Activated CD4-positive, alpha-beta memory T cell treated with anti-CD3 and anti-CD28 coated beads for 36 hours (primary cell): ENCODE data around the gene NCOA3. TPM values are rescaled to one million over a fixed set of nuclear protein-coding genes. Genes with fewer than 3 reads are reported as not detected.
A peak's percentile ranks its signal among the peaks of the same experiment; 100 is the strongest.

Source experiments
- CTCF ChIA-PET: fragments of 350-600 bp; sonication (Branson Sonifier 250); formaldehyde crosslinking; loops from one replicate; lab custom pipeline; 2021; ENCODE audit warnings: antibody characterized with exemption, inconsistent platforms; lab: Charles Lee
- POLR2A ChIA-PET: fragments of 350-600 bp; sonication (Branson Sonifier 250); formaldehyde crosslinking; loops from one replicate; lab custom pipeline; 2021; ENCODE audit warnings: antibody characterized with exemption; lab: Charles Lee
- DNase-seq: peaks from one replicate; pipeline ENCODE4 v3.0.0-alpha.2; 2020
- H3K27ac Mint-ChIP-seq: one replicate; pipeline ENCODE4 v1.8.0; 2021; ENCODE audit warnings: mixed read lengths
- H3K27me3 Mint-ChIP-seq: one replicate; pipeline ENCODE4 v1.8.0; 2021; ENCODE audit warnings: mixed read lengths
- H3K36me3 Mint-ChIP-seq: one replicate; pipeline ENCODE4 v1.8.0; 2021; ENCODE audit warnings: mixed read lengths
- H3K4me1 Mint-ChIP-seq: one replicate; pipeline ENCODE4 v1.8.0; 2021; ENCODE audit warnings: low read depth, mixed read lengths
- H3K4me3 Mint-ChIP-seq: one replicate; pipeline ENCODE4 v1.8.0; 2021; ENCODE audit warnings: mild to moderate bottlenecking, mixed read lengths
- H3K9me3 Mint-ChIP-seq: one replicate; pipeline ENCODE4 v1.8.0; 2021; ENCODE audit warnings: mixed read lengths
- intact Hi-C: fragments of 100-400 bp; cut with micrococcal nuclease; formaldehyde crosslinking; loops from one replicate; pipeline ENCODE4 v1.15.1; 2023
- total RNA-seq, 2 experiments: library from RNA; stranded (reverse); gene quantifications; one replicate each; pipeline ENCODE4 v1.2.3, GENCODE V29; 2021

The NCOA3 gene
- total RNA-seq, 2 experiments from 2014 or later: 72.0 to 81.8 TPM

DNA sequence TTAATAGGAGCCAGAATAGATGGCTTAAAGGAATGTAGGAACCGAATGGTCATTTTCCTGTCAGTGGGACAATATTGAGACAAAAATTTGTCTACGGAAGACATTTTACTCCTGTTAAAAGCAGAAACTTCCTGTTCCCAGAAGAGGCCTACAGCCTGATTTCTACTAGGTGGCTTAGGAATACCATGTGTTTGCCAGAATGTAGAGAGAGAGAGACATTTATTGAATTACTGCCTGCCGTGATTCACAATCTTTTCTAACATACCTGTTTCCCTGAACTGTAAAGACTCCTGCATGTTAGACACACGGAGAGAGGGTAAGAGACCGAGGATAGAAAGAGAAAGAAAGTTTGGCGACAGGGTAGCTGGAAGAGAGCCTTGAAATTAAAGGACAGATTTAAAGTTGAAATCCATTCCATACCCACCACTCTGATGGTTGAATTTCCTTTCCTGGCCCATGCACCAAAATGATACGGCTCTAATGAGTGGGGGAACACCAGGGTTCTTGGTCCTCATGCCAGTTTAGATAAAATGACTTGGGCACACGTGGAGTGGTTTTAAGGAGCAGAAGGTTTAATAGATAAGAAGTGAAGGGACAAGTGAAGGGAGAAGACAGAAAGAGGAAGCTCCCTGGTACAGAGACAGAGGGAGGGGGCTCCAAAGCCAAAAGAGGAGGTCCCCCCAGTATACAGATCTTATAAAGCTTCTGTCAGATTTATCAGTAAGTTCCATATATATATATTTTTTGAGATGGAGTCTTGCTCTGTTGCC is 22.5 kb downstream of the NCOA3 start:
- Mint-ChIP-seq H3K36me3 (peaks cover 50% of the 10 kb centered on the region), H3K9me3 (peaks cover 34% of the 10 kb centered on the region), H3K27ac (peak overlapping the region; percentile 55), H3K4me1 (peaks cover 41% of the 10 kb centered on the region), H3K27me3 (no peaks in the 10 kb centered on the region), H3K4me3 (no peak overlapping the region)
- intact Hi-C loops: no loop called here
- CTCF ChIA-PET: no interaction called here
- no peak for DNase-seq
- POLR2A ChIA-PET: no interaction called here

DNA sequence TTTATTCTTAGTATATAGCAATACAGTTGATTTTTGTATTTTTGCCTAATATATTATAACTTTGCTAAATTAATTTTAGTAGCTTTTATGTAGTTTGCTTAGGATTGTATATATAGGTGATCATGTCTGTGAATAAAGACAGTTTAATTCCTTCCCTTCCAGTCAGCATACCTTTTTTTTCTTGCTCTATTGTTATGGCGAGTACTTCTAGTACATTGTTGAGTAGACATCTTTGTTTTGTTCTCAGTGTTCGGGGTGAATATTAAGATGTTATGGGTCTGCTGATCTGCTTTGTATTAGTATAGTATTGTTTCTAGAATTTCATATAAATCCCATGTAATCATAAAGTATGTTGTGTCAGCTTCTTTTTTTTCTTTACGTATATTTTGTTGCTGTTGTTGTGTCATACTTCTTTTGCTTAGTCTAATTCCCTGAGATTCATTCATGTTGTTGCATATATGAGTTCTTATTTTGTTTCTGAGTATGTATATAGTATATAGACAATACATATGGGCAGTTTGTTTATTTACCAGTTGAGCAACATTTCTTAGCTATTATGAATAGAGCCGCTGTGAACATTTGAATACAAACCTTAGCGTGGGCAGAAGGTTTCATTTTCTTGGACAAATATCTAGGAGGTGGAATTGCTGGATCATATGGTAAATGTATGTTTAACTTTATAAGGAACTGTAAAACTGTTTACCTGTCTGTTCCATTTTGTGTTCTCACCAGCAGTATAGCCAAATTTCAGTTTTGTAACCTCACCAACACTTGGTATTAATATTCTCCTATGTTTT is 25.5 kb downstream of the NCOA3 start:
- CTCF ChIA-PET: interaction anchor here (1.1 to 1.9 kb wide), 2 partner anchors 96 to 143 kb away, joined by 3 to 7 read pairs; no protein-coding TSS in a partner anchor
- intact Hi-C loops: no loop called here
- no peak overlapping the region for H3K4me3 Mint-ChIP-seq
- no peak for DNase-seq
- no peaks in the 10 kb centered on the region for H3K27me3 Mint-ChIP-seq
- POLR2A ChIA-PET: no interaction called here
- H3K4me1 Mint-ChIP-seq: peaks cover 42% of the 10 kb centered on the region
- peaks cover 39% of the 10 kb centered on the region for H3K36me3 Mint-ChIP-seq
- H3K9me3 Mint-ChIP-seq: peaks cover 13% of the 10 kb centered on the region
- no peak overlapping the region for H3K27ac Mint-ChIP-seq

DNA sequence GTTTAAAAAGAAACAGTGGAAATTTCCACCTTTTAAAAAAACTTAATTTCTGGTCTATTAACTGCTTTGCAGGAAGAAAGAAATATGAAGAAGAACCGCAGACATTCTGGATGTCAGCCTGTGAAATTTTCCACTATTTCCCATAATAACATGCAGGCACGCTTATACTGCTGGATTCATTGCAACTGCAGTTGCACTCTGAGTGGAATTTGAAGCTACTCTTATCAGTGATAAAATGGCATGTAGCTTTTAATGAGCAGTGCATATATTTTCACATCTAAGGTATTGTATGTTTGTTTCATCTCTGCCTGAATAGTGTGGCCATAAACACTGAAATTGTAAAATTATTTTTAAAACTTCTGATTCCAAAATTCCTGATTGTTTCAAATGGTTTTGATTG is 28.2 kb downstream of the NCOA3 start:
- no peak overlapping the region for H3K4me3 Mint-ChIP-seq
- ChIA-PET CTCF (interaction anchor here (1.2 kb wide), 1 partner anchor 9 kb away, joined by 3 read pairs; no protein-coding TSS in a partner anchor), POLR2A (no interaction called here)
- intact Hi-C loops: no loop called here
- peaks cover 9% of the 10 kb centered on the region for H3K9me3 Mint-ChIP-seq
- no peak for DNase-seq
- H3K27ac Mint-ChIP-seq: no peak overlapping the region
- no peaks in the 10 kb centered on the region for H3K27me3 Mint-ChIP-seq
- H3K4me1 Mint-ChIP-seq: peaks cover 45% of the 10 kb centered on the region
- peaks cover 32% of the 10 kb centered on the region for H3K36me3 Mint-ChIP-seq

DNA sequence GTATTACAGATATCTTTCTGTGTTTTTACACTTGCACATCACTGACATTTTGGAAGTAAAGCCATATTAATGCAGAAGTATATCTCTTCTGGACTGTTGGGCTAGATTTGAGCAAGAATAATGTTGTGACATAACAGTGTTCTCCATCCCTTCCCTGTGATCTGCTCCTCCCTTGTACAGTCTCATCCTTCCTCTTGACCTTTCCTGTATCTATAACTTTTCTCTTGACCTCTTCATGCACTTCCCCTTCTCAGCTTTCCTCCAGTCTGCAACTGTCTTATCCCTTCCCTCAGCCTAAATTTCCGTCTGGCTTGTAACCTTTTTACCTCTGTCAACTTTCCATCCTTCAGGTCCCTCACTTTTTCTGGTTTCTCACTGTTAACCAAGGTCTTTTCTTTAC is 29.8 kb downstream of the NCOA3 start:
- peaks cover 8% of the 10 kb centered on the region for H3K9me3 Mint-ChIP-seq
- no peak overlapping the region for H3K27ac Mint-ChIP-seq
- H3K27me3 Mint-ChIP-seq: no peaks in the 10 kb centered on the region
- no peak overlapping the region for H3K4me3 Mint-ChIP-seq
- ChIA-PET POLR2A (no interaction called here), CTCF (no interaction called here)
- H3K4me1 Mint-ChIP-seq: peaks cover 47% of the 10 kb centered on the region
- intact Hi-C loops: no loop called here
- DNase-seq: no peak
- peaks cover 31% of the 10 kb centered on the region for H3K36me3 Mint-ChIP-seq

DNA sequence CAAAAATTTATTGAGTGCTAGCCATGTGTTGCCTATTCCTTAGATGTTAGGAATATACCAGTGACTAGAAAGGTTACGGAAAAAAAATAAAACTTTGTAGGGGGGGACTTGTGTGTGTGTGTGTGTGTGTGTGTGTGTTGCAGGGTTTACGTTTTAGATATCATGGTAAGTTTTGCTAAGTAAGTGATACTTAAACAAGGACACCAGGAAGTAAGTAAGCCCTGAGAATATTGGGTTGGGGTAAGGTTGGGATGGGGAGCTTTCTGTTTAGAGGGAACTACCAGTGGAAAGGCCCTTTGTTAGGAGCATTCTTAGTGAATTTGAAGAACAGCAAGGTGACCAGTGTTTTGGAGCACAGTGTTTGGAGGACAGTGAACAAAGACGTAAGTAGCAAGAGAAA is 30.3 kb downstream of the NCOA3 start:
- CTCF ChIA-PET: interaction anchor here (0.6 kb wide), 1 partner anchor 35 kb away, joined by 4 read pairs; no protein-coding TSS in a partner anchor
- Mint-ChIP-seq H3K4me3 (no peak overlapping the region), H3K36me3 (peaks cover 27% of the 10 kb centered on the region), H3K27ac (no peak overlapping the region), H3K4me1 (peaks cover 46% of the 10 kb centered on the region), H3K9me3 (peaks cover 4% of the 10 kb centered on the region), H3K27me3 (no peaks in the 10 kb centered on the region)
- intact Hi-C loops: no loop called here
- no peak for DNase-seq
- POLR2A ChIA-PET: interaction anchor here (0.6 kb wide), 1 partner anchor 12 kb away, joined by 3 read pairs; no protein-coding TSS in a partner anchor

DNA sequence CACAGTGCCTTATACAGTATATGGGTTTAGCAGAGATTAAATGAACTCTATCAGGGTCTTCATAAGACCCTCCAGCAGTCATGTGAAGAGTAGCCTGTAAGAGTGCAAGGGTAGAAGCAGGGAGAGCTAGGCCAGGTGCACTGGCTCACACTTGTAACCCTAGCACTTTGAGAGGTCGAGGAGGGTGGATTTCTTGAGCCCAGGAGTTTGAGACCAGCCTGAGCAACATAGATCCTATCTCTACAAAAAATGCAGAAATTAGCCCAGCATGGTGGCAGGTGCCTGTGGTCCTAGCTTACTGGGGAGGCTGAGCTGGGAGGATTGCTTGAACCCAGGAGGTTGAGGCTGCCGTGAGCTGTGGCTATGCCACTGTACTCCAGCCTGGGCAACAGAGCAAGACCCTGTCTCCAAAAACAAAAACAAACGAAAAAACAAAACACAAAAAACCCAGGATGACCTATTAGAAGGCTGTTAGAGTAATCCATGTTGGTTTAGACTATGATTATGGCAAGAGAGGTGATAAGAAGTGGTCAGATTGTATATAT is 31.9 kb downstream of the NCOA3 start:
- intact Hi-C loops: no loop called here
- H3K9me3 Mint-ChIP-seq: no peaks in the 10 kb centered on the region
- peaks cover 22% of the 10 kb centered on the region for H3K36me3 Mint-ChIP-seq
- DNase-seq: no peak
- ChIA-PET CTCF (no interaction called here), POLR2A (no interaction called here)
- no peak overlapping the region for H3K4me3 Mint-ChIP-seq
- H3K27ac Mint-ChIP-seq: peak overlapping the region; percentile 19
- peaks cover 43% of the 10 kb centered on the region for H3K4me1 Mint-ChIP-seq
- no peaks in the 10 kb centered on the region for H3K27me3 Mint-ChIP-seq

DNA sequence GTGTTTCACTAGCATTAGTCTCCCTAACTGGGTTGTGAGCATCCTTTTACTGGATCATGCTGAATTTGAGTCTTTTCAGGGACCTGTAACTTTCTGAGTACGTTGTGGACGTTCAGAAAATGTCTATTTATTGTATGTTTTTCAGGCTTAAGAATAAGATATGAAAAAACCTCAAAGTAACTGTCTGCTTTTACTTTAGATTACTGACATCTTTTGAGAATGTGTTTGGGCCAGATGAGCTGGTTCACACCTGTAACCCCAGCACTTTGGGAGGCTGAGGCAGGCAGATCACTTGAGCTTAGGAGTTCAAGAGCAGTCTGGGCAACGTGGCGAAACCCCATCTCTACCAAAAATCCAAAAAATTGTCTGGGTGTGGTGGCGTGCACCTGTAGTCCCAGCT is 32.7 kb downstream of the NCOA3 start:
- peaks cover 22% of the 10 kb centered on the region for H3K36me3 Mint-ChIP-seq
- CTCF ChIA-PET: interaction anchor here (0.6 kb wide), 1 partner anchor 66 kb away, joined by 5 read pairs; no protein-coding TSS in a partner anchor
- H3K4me1 Mint-ChIP-seq: peaks cover 51% of the 10 kb centered on the region
- POLR2A ChIA-PET: no interaction called here
- intact Hi-C loops: no loop called here
- no peak overlapping the region for H3K4me3 Mint-ChIP-seq
- H3K27me3 Mint-ChIP-seq: no peaks in the 10 kb centered on the region
- no peak overlapping the region for H3K27ac Mint-ChIP-seq
- H3K9me3 Mint-ChIP-seq: no peaks in the 10 kb centered on the region
- DNase-seq: no peak

DNA sequence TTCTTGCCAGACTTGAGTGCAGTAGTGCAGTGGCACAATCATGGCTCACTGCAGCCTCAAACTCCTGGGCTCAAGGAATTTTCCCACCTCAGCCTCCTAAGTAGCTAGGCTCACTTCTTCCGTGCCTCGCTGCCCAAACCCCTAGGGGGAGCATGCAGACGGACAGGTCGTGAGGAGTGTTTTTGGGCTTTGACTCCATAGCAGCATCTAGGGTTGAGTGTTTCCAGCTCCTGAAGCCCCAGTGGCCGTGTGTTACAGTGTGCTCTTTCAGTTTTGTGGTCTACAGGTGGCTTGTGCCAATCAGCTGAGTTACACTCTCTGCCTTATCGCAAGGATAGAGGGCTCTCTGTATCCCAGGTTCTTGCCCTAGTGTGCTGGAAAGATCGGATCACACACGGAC is 33.4 kb downstream of the NCOA3 start:
- no peak overlapping the region for H3K27ac Mint-ChIP-seq
- peaks cover 51% of the 10 kb centered on the region for H3K4me1 Mint-ChIP-seq
- intact Hi-C loops: no loop called here
- peaks cover 16% of the 10 kb centered on the region for H3K36me3 Mint-ChIP-seq
- H3K27me3 Mint-ChIP-seq: no peaks in the 10 kb centered on the region
- DNase-seq: no peak
- ChIA-PET CTCF (interaction anchor here (0.9 kb wide), 1 partner anchor 80 kb away, joined by 3 read pairs; no protein-coding TSS in a partner anchor), POLR2A (interaction anchor here (0.6 kb wide), 1 partner anchor 17 kb away, joined by 6 read pairs; no protein-coding TSS in a partner anchor)
- no peak overlapping the region for H3K4me3 Mint-ChIP-seq
- no peaks in the 10 kb centered on the region for H3K9me3 Mint-ChIP-seq

DNA sequence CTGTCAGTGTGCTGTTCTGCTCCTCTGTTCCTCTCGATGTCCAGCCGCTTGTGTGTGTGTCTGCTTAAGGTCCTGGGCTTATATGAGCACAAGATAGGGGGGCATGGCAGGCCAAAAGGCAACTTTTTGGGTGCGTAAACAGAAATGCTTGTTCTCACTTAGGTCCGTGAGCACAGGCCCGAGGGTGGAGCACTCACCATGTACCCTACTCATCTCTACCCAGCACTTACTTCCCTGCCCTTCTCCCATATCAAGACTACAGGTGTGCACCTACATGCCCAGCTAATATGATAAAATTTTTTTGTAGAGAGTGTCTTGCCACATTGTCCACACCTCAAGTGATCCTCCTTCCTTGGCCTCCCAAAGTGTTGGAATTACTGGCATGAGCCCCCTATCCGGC is 34.3 kb downstream of the NCOA3 start:
- ChIA-PET CTCF (interaction anchor here (0.8 to 1.2 kb wide), 4 partner anchors 16 to 263 kb away, joined by 3 to 4 read pairs (median 3); no protein-coding TSS in a partner anchor), POLR2A (no interaction called here)
- no peak overlapping the region for H3K27ac Mint-ChIP-seq
- peaks cover 16% of the 10 kb centered on the region for H3K36me3 Mint-ChIP-seq
- H3K9me3 Mint-ChIP-seq: no peaks in the 10 kb centered on the region
- H3K27me3 Mint-ChIP-seq: no peaks in the 10 kb centered on the region
- H3K4me1 Mint-ChIP-seq: peaks cover 59% of the 10 kb centered on the region
- intact Hi-C loops: no loop called here
- H3K4me3 Mint-ChIP-seq: no peak overlapping the region
- no peak for DNase-seq

DNA sequence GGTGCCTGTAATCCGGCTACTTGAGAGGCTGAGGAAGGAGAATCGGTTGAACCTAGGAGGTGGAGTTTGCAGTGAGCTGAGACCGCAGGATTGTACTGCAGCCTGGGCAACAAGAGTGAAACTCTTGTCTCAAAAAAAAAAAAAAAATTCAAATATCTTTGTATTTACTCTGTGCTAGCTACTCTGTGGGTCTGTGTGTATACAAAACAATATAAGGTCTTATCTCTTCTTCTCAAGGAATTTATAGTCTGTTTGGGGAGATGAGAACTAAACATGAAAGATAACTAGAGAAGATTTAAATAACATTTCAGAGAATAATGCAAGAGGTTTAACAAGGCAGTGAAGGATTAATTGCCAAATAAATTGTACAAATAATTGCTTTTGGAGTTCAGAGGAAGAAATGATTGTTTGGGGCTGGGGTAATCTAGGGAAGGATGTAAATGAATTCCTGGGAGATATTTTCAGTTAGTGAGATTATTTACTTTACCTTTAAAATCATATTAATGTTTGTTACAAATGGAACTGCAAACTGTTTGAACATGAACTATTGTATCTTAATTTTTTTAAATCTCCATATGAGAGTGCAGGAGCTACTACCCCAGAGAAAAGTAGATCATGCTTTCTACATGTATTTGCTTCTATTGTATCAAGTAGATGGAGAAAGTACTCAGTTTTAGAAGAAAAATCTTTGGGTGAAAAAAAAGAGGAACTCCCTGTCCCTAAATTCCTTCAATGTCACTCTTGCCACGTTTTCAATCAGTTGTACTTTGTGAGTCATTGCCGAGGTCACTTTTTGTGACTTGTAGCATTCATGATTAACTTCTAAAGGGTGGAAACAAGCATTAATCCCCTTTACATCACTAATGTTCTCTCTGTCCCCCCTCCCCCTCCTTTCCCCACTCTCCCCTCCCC is 39.0 kb downstream of the NCOA3 start:
- peaks cover 67% of the 10 kb centered on the region for H3K4me1 Mint-ChIP-seq
- H3K9me3 Mint-ChIP-seq: no peaks in the 10 kb centered on the region
- POLR2A ChIA-PET: no interaction called here
- H3K36me3 Mint-ChIP-seq: peaks cover 12% of the 10 kb centered on the region
- no peak overlapping the region for H3K4me3 Mint-ChIP-seq
- CTCF ChIA-PET: interaction anchor here (1.2 kb wide), 1 partner anchor 157 kb away, joined by 4 read pairs; no protein-coding TSS in a partner anchor
- no peak for DNase-seq
- H3K27me3 Mint-ChIP-seq: no peaks in the 10 kb centered on the region
- intact Hi-C loops: loop anchor here (5.0 kb wide), 1 partner anchor 37 kb away; no protein-coding TSS in a partner anchor
- peak overlapping the region; percentile 15 for H3K27ac Mint-ChIP-seq

DNA sequence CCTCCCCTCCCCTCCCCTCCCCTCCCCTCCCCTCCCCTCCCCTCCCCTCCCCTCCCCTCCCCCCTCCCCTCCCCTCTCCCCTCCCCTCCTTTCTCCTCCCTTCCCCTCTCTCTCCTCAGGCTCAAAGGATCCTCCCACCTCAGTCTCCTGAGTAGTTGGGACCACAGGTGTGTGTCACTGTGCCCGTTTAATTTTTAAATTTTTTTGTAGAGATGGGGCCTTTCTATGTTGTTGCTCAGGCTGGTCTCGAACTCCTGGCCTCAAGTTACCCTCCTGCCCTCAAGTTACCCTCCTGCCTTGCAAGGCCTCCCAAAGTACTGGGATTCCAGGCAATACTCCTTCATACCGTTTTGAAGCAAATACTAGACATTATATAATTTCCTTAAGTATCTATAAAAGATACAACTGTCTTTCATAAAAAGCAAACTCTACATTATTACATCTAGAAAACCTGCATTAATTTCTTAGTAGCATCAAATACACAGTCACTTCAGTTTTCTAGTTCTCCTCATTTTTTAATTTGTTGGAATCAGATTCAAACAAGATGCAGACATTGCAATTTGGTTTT is 39.8 kb downstream of the NCOA3 start:
- ChIA-PET CTCF (no interaction called here), POLR2A (no interaction called here)
- DNase-seq: no peak
- Mint-ChIP-seq H3K27ac (peak overlapping the region; percentile 51), H3K36me3 (peaks cover 13% of the 10 kb centered on the region), H3K4me1 (peaks cover 73% of the 10 kb centered on the region), H3K4me3 (no peak overlapping the region), H3K27me3 (no peaks in the 10 kb centered on the region), H3K9me3 (no peaks in the 10 kb centered on the region)
- intact Hi-C loops: loop anchor here (5.0 kb wide), 1 partner anchor 36 kb away; no protein-coding TSS in a partner anchor
